GM23248 (cell line): Measurements from ENCODE around the gene CLDN15.

Source experiments
- EZH2 ChIP-seq: fragments of 200-600 bp; sonication (generic); IDR thresholded peaks from 2 replicates; pipeline ENCODE4 v1.6.1; 2018; ENCODE audit warnings: antibody characterized with exemption, mild to moderate bottlenecking; ENCODE audit not compliant: insufficient read depth, poor library complexity, severe bottlenecking
- EZH2phosphoT487 ChIP-seq: fragments of 200-600 bp; sonication (generic); IDR thresholded peaks from 2 replicates; pipeline ENCODE4 v1.6.1; 2018; ENCODE audit warnings: antibody characterized with exemption, moderate library complexity, mild to moderate bottlenecking, low read depth; ENCODE audit not compliant: insufficient read depth

- TF ChIP-seq EZH2, result no peak
- TF ChIP-seq EZH2phosphoT487, result no peak
Measured at GRCh38 chr7:101198476-101198875, 39.1 kb downstream of the CLDN15 start.
